ENCODE results near the gene ARHGAP20.

ARHGAP20 gene

GRCh38 chr11:110529043-110529442, 183.2 kb downstream of the ARHGAP20 start:
- no peak for TF ChIP-seq CTCF (IDR thresholded peaks at IDR 0.05)
- Histone ChIP-seq H3K27ac (no peak overlapping the region), H3K9me3 (no peaks in the 10 kb centered on the region), H3K36me3 (no peaks in the 10 kb centered on the region), H3K27me3 (no peaks in the 10 kb centered on the region), H3K4me3 (ENCODE audit: low read depth in 1 of 2, low read length in 1 of 2) (no peak overlapping the region), H3K4me1 (ENCODE audit: control insufficient read depth in 1 of 2, insufficient read depth in 1 of 2, low read depth in 1 of 2, low read length in 1 of 2) (no peaks in the 10 kb centered on the region)

- TF ChIP-seq CTCF (IDR thresholded peaks at IDR 0.05): no peak
- Histone ChIP-seq H3K27me3 (no peaks in the 10 kb centered on the region), H3K36me3 (no peaks in the 10 kb centered on the region), H3K27ac (no peak overlapping the region), H3K4me1 (ENCODE audit: control insufficient read depth in 1 of 2, insufficient read depth in 1 of 2, low read depth in 1 of 2, low read length in 1 of 2) (no peaks in the 10 kb centered on the region), H3K9me3 (no peaks in the 10 kb centered on the region), H3K4me3 (ENCODE audit: low read depth in 1 of 2, low read length in 1 of 2) (no peak overlapping the region)
Measured at GRCh38 chr11:110527146-110527545, 185.1 kb downstream of the ARHGAP20 start.

Measured in neutrophil (primary cell).